Muscle of leg (tissue), 11 donors: Measurements from ENCODE around the gene POLE3. TPM values are rescaled to one million over a fixed set of nuclear protein-coding genes. Genes with fewer than 3 reads are reported as not detected.
"Not testable (repeated sequence)": the region's sequence is repeated elsewhere in the genome, so short reads cannot be mapped to it uniquely, and the experiment has no call there.

Source experiments
- DNase-seq: peaks from one replicate; pipeline ENCODE4 v3.0.0; 2013
- H3K27ac ChIP-seq: one replicate; pipeline ENCODE4 v1.5.1; 2013; ENCODE audit warnings: mild to moderate bottlenecking, low read length, control low read depth
- H3K27me3 ChIP-seq: one replicate; pipeline ENCODE4 v1.6.1; 2013; ENCODE audit warnings: low read length; ENCODE audit not compliant: control insufficient read depth, insufficient read depth
- H3K36me3 ChIP-seq: one replicate; pipeline ENCODE4 v1.6.1; 2013; ENCODE audit warnings: low read length; ENCODE audit not compliant: control insufficient read depth, insufficient read depth
- H3K4me1 ChIP-seq: one replicate; pipeline ENCODE4 v1.6.1; 2013; ENCODE audit warnings: low read length; ENCODE audit not compliant: control insufficient read depth, insufficient read depth
- H3K4me3 ChIP-seq: one replicate; pipeline ENCODE4 v1.5.1; 2013; ENCODE audit warnings: low read length, control low read depth
- H3K9me3 ChIP-seq: replicated peaks from 2 replicates; pipeline ENCODE4 v1.6.1; 2013; ENCODE audit warnings: low read depth, low read length; ENCODE audit not compliant: control insufficient read depth
- WGBS: methylation state at CpG from one replicate; pipeline ENCODE4 v1.1.5; 2013; ENCODE audit warnings: missing lambda C conversion rate; ENCODE audit not compliant: insufficient coverage; 5-methylcytosine and 5-hydroxymethylcytosine counted together
- polyA plus RNA-seq, 8 donors: library from polyadenylated mRNA; unstranded; fragments of 120-200 nt; gene quantifications; one replicate each; pipeline versions ENCODE4 v1.2.1 to v1.2.3, GENCODE V29; 2013; ENCODE audit warnings: inconsistent platforms in 1 of 8, low replicate concordance in 1 of 8; ENCODE audit not compliant: insufficient read length in 8 of 8, insufficient read depth in 1 of 8
- total RNA-seq: library from RNA; stranded (reverse); fragments of 120-200 nt; gene quantifications from one replicate; pipeline ENCODE4 v1.2.4, GENCODE V29; 2013

POLE3 gene
- total and polyA plus RNA-seq, 9 donors = 36.2 to 51.0 (median 47.5) TPM

DNA sequence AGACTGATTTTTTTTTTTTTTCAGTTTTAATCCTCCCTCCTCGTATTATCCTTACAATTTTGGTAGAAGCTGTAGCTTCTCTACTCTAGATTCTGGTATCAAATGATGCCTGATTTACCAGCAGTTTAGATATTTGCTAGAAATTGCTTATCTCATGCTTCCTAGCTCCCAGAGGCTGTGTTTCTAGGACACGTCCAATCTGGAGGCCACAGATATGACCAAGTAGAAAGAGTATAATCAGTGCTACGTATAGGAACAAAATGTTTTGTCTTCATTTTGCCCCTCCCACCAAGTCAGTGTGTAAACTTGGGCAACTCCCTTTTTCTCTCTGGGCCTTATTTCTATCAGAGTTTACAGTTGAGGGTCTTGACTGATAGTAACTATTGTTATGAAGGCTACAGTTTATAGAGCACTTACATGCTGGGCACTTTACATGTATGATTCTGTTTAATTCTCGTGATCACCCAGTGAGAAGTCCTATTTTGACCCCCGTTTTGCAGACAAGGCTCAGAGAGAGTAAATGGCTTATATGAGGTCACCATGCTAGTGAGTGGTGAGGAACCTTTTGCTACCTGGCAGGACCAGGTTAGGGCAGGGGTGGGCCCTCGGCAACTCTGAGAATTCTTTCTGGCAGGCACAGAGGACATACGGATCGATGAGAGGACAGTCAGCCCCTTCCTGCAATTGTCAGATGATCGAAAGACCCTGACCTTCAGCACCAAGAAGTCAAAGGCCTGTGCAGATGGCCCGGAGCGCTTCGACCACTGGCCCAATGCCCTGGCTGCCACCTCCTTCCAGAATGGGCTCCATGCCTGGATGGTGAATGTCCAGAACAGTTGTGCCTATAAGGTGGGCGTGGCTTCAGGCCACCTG is 41.3 kb downstream of the POLE3 start:
- Histone ChIP-seq H3K9me3 (no peaks in the 10 kb centered on the region), H3K27me3 (no peaks in the 10 kb centered on the region), H3K4me3 (no peak overlapping the region), H3K27ac (no peak overlapping the region), H3K36me3 (peaks cover 14% of the 10 kb centered on the region), H3K4me1 (peaks cover 8% of the 10 kb centered on the region)
- peak; percentile 24 for DNase-seq
- 78% methylated on average over 10 of the region's 13 CpGs for WGBS

DNA sequence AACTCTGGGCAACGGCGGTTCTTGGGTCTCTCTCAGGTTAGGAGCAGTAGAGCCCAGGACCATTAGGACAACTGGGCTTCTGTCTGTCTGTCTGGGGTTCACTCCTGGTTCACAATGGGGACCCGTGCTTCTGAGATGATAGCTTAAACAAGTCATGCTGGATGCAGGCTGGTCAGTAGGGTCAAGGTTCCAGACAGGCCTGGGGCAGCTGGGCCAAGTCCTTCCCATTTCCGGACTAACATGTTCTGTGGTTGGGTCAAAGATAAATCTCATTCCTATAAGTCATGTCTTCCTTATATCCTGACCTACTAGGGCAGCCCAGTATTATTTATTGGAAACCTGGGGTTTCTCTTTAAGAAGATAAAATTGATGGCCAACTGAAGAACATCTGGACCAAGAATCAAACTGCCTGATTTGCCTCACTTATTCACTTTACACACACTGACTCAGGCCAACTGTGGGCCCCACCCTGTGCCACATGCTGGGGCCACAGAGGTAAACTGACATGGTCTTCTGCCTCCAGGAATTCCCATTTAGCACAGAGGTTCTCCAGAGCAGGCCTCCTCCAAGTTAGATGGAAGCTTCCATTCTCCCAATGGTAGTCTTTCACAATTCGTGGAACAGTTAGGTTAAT is 42.0 kb downstream of the POLE3 start:
- 75% methylated on average over 3 of the region's 5 CpGs for WGBS
- DNase-seq = no peak
- peaks cover 7% of the 10 kb centered on the region for H3K36me3 ChIP-seq
- no peak overlapping the region for H3K4me3 ChIP-seq
- H3K27ac ChIP-seq = no peak overlapping the region
- H3K9me3 ChIP-seq = no peaks in the 10 kb centered on the region
- H3K27me3 ChIP-seq = no peaks in the 10 kb centered on the region
- H3K4me1 ChIP-seq = peaks cover 8% of the 10 kb centered on the region

- not testable (repeated sequence) for H3K27ac ChIP-seq, H3K9me3 ChIP-seq, DNase-seq, H3K36me3 ChIP-seq, H3K4me1 ChIP-seq, H3K4me3 ChIP-seq, H3K27me3 ChIP-seq
- WGBS = 67% methylated on average over 1 of the region's 3 CpGs
Observed at GRCh38 chr9:113365652-113366051, 44.8 kb downstream of the POLE3 start.

- Histone ChIP-seq H3K27me3 (no peaks in the 10 kb centered on the region), H3K36me3 (no peaks in the 10 kb centered on the region), H3K9me3 (no peaks in the 10 kb centered on the region), H3K4me1 (peaks cover 7% of the 10 kb centered on the region), H3K4me3 (no peak overlapping the region), H3K27ac (no peak overlapping the region)
- WGBS = no CpG with 5 or more reads among the region's 1 CpG
- no peak for DNase-seq
Observed at GRCh38 chr9:113364951-113365350, 45.5 kb downstream of the POLE3 start.

DNA sequence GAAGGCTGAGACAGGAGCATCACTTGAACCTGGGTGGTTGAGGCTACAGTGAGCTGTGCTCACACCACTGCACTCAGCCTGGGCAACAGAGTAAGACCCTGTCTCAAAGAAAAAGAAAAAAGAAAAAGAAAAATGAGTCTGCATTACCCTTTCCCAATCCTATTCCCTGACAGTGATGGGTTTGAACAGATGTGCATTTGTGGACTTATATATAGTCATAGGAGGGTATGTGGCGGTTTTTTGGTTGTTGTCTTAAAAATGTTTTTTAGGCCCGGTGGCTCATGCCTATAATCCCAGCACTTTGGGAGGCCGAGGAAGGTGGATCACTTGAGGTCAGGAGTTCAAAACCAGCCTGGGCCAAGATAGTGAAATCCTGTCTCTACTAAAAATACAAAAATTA is 47.1 kb downstream of the POLE3 start:
- Histone ChIP-seq H3K27ac (no peak overlapping the region), H3K4me1 (no peaks in the 10 kb centered on the region), H3K36me3 (no peaks in the 10 kb centered on the region), H3K9me3 (no peaks in the 10 kb centered on the region), H3K4me3 (no peak overlapping the region), H3K27me3 (no peaks in the 10 kb centered on the region)
- WGBS = 92% methylated on average over 2 of the region's 3 CpGs
- no peak for DNase-seq

GRCh38 chr9:113361304-113362018 is 49.0 kb downstream of the POLE3 start:
- 47% methylated on average over 5 of the region's 7 CpGs for WGBS

GRCh38 chr9:113360242-113360842 is 50.1 kb downstream of the POLE3 start:
- no peak for DNase-seq
- no peak overlapping the region for H3K27ac ChIP-seq
- peaks cover 5% of the 10 kb centered on the region for H3K27me3 ChIP-seq
- no peaks in the 10 kb centered on the region for H3K4me1 ChIP-seq
- H3K9me3 ChIP-seq = no peaks in the 10 kb centered on the region
- H3K36me3 ChIP-seq = no peaks in the 10 kb centered on the region
- 81% methylated on average over 12 of the region's 15 CpGs for WGBS
- no peak overlapping the region for H3K4me3 ChIP-seq

More at GRCh38 chr9:113361304-113362018, 49.0 kb downstream of the POLE3 start:
- Histone ChIP-seq H3K4me3 (no peak overlapping the region), H3K9me3 (no peaks in the 10 kb centered on the region), H3K27ac (no peak overlapping the region), H3K27me3 (peaks cover 4% of the 10 kb centered on the region), H3K4me1 (no peaks in the 10 kb centered on the region), H3K36me3 (no peaks in the 10 kb centered on the region)
- DNase-seq = no peak

- H3K4me3 ChIP-seq = no peak overlapping the region
- WGBS = no CpG with 5 or more reads among the region's 1 CpG
- H3K36me3 ChIP-seq = no peaks in the 10 kb centered on the region
- DNase-seq = peak; percentile 61
- H3K4me1 ChIP-seq = no peaks in the 10 kb centered on the region
- no peak overlapping the region for H3K27ac ChIP-seq
- H3K9me3 ChIP-seq = no peaks in the 10 kb centered on the region
- H3K27me3 ChIP-seq = peaks cover 9% of the 10 kb centered on the region
Observed at GRCh38 chr9:113359385-113359784, 51.1 kb downstream of the POLE3 start.
